Activated CD8-positive, alpha-beta memory T cell treated with anti-CD3 and anti-CD28 coated beads for 4 hours (primary cell): Measurements from ENCODE around the gene HGF.
"Not testable (repeated sequence)": the region's sequence is repeated elsewhere in the genome, so short reads cannot be mapped to it uniquely, and the experiment has no call there.

Experiments
- DNase-seq, 2 donors: peaks; one replicate each; pipeline ENCODE4 v3.0.0-alpha.2; 2020; ENCODE audit warnings: low read depth in 2 of 2

Gene HGF

GRCh38 chr7:81776161-81776560 is 6.3 kb upstream of the HGF start:
- no peak for DNase-seq

DNA sequence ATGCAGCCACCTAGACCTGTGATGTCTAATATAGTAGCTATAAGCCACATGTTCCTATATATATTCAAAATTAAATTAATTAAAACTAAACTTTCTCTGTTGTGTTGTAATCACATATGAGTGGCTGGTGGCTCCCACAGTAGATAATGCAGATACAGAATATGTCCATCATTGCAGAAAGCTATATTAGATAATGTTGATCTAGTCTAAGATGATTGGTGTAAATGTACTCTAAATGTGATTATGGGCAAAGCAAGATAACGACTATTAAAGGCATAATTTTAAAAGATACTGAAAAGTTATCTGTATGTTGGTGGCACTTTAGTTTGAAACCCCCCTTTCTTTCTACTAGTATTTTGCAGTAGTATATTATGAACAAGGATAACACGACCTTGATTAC is 5.7 kb upstream of the HGF start:
- DNase-seq, result no peak

DNA sequence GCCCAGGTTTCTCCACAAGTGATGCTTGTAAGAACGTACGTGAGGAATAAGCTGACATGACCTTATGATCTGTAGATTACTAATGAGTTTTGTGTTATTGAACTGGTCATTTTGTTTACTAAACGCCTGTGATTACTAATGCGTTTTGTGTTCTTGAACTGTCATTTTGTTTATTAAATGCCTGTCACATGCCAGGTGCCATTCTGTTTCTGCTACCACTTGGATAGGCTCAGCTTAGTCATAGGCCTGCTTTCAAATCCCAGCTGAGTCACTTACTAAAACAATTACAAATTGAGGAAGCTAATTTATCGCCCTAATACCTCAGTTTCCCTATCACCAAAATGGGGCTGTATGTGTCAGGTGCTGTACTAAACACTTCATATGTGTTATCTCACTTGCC is 4.7 kb upstream of the HGF start:
- no peak for DNase-seq

- no peak for DNase-seq
Measured at GRCh38 chr7:81770728-81771223, 929 bp upstream of the HGF start.

- DNase-seq, result no peak
Measured at GRCh38 chr7:81768951-81769778, 682 bp downstream of the HGF start.

- no peak for DNase-seq
Measured at GRCh38 chr7:81767926-81768325, 1.9 kb downstream of the HGF start.

DNA sequence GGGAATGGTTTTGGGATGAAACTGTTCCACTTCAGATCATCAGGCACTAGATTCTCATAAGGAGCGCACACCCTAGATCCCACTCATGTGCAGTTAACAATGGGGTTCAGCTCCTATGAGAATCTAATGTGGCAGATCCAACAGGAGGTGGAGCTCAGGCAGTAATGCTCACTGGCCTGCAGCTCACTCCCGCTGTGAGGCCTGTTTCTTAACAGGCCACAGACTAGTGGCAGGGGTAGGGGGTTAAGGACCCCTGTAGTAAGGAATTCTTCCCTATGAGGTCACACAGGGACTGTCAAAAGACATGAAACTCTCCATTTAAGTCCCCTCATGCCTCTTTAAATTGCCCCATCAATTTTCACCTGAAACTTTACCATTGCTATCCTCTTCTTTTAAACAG is 8.0 kb downstream of the HGF start:
- no peak for DNase-seq

GRCh38 chr7:81761031-81761430 is 8.8 kb downstream of the HGF start:
- DNase-seq, result no peak

DNA sequence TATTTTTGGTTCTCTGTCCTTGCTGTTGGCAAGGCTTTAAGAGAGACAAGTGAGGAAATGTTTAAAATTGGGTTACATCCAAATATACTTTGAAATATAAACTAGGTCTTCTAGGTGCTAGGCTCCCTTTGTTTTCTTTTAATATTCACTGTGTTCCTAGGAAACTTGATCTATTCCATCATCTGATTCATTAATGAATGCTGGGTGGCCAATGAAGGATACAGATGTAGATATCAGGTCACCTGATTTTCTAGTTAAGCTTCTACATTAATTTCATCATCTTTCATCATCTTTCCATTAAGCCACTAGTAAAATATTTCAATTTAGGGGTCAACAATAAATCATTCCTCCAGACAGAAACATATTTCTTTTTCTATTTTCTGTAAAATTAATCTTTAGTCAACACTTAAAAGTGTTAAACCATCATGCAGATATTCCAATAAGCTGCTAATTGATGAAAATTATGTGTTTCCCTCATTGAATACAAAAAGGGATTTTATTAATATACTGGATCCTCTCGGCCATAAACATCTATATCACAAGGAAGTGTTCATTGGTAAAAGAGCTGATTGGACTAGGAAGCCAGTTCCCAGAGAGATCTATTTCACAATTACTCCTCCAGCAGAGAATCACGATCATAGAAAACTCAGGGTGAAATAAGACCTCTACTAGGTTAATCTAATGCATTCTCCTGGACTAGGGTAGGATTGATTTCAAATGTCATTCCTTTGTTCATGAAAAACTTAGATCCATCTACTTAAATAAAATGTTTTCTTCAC is 14.7 kb downstream of the HGF start:
- no peak for DNase-seq

- no peak for DNase-seq
Measured at GRCh38 chr7:81753392-81753791, 16.5 kb downstream of the HGF start.

- DNase-seq, result no peak
Measured at GRCh38 chr7:81752318-81752714, 17.5 kb downstream of the HGF start.

DNA sequence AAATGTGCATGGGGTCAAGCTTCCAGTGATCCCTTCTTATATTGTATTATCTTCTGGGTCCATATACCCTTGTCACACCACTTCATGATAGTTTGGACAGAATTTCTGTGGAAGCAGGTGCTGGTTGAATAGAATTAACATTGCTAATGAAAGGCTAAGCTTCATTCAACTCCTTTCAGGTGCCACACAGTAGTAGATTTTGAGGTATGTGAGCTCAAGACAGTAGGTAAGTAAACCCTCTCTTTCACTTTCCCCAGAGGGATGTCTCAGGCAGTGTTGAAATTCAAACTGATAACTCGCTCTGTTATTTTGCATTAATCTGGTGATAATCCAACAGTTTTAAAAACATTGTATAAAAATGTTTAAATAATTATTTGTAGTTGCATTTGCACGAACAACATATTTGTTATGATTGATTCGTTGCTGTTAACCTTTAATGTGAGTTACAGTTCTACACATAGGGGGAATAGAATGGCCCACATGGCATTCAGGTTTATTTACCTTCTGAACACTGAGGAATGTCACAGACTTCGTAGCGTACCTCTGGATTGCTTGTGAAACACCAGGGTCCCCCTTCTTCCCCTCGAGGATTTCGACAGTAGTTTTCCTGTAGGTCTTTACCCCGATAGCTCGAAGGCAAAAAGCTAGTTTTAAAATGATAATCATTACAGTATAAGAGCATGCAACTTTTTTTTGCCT is 18.1 kb downstream of the HGF start:
- DNase-seq, result no peak

DNA sequence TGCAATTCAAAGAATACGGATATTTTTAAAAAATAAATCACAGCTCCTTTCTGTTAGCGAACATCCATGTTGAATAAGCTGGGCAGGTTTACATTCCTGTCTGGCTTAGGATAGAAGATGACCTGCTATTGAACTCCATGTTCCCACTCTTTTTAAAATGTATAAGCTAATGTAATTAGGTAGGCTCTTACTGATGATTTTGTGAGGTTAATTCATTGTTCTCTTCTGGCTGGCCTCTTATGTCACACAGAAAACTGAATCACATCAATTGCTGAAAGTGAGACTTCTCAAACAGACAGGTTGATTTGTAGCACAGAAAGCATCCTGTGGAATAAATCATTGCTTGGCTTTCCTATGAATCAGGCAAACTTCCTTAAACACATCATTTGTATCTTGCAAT is 24.2 kb downstream of the HGF start:
- no peak for DNase-seq

DNA sequence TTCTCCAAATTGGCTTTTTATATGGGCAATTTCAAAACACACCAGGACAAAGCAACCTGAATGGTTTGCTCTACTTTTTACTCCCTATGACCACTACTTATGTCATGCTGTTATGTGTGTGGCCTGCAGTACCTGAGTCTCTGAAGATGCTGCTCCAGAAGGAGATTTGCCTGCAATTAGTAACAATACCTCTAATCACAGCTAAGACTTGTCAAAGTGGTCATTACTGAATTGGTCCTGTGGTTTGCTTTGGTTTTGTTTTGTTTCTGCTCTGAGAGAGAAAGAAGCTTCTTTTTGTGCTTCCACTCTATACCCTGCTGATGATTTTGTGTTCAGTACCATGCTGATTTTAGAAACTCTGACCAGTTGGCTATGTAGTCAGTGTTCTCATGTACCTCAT is 25.5 kb downstream of the HGF start:
- no peak for DNase-seq

DNA sequence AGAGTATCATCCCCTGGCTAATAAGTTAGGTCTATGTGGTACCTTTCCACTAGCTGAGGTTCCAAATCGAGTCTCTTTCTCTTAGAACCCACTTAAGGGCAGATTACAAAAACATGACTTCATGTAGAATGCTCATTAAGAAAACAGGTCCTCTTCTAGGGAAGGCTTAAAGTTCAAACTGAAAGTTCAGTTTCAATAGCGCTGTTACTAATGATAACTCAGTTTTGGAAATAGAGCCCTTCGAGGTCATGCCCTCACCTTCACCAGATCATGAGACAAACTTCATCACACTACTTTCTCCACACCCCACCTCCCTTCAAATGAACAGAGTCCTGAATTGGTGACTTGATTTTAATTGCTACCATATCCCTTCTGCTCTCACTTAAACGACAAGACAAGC is 26.2 kb downstream of the HGF start:
- DNase-seq, result no peak

GRCh38 chr7:81743201-81743600 is 26.6 kb downstream of the HGF start:
- DNase-seq, result no peak

DNA sequence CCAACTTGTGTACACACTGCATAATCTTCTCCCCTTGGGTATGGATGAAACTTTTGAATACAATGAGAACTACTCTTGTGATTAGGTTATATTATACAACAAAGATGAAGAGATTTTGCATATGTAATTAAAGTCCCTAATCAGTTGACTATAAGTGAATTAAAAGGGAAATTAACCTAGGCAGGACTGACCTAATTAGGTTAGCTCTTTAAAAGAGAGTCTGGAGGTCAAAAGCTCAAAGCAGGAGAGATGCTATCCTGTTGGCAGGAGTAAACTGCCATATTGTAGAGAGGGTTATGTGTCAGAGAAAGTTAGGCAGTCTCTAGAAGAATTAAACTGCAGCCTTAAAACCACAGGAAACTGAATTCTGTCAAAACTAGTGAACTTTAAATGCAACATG is 29.4 kb downstream of the HGF start:
- DNase-seq, result no peak

- DNase-seq, result no peak
Measured at GRCh38 chr7:81736091-81736490, 33.8 kb downstream of the HGF start.

GRCh38 chr7:81725812-81726127 is 44.1 kb downstream of the HGF start:
- no peak for DNase-seq

- no peak for DNase-seq
Measured at GRCh38 chr7:81725003-81725811, 44.6 kb downstream of the HGF start.

DNA sequence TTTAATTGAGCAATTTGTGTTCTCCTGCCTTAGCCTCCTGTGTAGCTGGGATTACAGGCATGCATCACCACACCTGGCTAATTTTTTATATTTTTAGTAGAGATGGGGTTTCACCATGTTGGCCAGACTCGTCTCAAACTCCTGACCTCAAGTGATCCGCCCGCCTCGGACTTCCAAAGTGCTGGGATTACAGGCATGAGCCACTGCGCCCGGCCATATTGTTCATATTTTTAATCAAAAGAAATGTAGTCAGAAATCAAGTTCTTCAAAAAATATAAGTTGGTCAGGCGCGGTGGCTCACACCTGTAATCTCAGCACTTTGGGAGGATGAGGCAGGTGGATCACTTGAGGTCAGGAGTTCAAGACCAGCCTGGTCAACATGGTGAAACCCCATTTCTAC is 47.6 kb downstream of the HGF start:
- not testable (repeated sequence) for DNase-seq

GRCh38 chr7:81721437-81721836 is 48.4 kb downstream of the HGF start:
- no peak for DNase-seq
